Lung (tissue), 12 donors: ENCODE data around the gene CHAF1A. TPM values are rescaled to one million over a fixed set of nuclear protein-coding genes. Genes with fewer than 3 reads are reported as not detected.

Source experiments
- ATAC-seq: fragments of 200-7000 bp; cut with Tn5 transposase; one replicate; pipeline ENCODE4 v1.9.1; 2020; ENCODE audit warnings: moderate number of reproducible peaks; ENCODE audit not compliant: insufficient read depth, low FRiP score
- DNase-seq, 3 donors: peaks; one replicate each; pipeline ENCODE4 v3.0.0-alpha.2; 2013 to 2017
- H3K27ac ChIP-seq, 2 donors: one replicate each; pipeline ENCODE4 v1.5.1; 2013; ENCODE audit warnings: mild to moderate bottlenecking in 2 of 2, moderate library complexity in 2 of 2, control low read depth in 1 of 2, inconsistent platforms in 1 of 2, low read depth in 1 of 2, low read length in 1 of 2
- H3K27me3 ChIP-seq, 3 donors: one replicate each; pipeline ENCODE4 v1.5.1; 2013; ENCODE audit warnings: low read length in 2 of 3; ENCODE audit not compliant: control insufficient read depth in 3 of 3, insufficient read depth in 3 of 3
- H3K36me3 ChIP-seq, 4 donors: one replicate each; pipeline ENCODE4 v1.5.1; 2013; ENCODE audit warnings: low read length in 4 of 4, mild to moderate bottlenecking in 1 of 4, moderate library complexity in 1 of 4; ENCODE audit not compliant: control insufficient read depth in 4 of 4, insufficient read depth in 4 of 4
- H3K4me1 ChIP-seq, 5 donors: one replicate each; pipeline ENCODE4 v1.5.1; 2013; ENCODE audit warnings: low read length in 5 of 5, mild to moderate bottlenecking in 2 of 5, moderate library complexity in 1 of 5; ENCODE audit not compliant: control insufficient read depth in 5 of 5, insufficient read depth in 5 of 5
- H3K4me3 ChIP-seq: one replicate; pipeline ENCODE4 v1.5.1; 2013; ENCODE audit warnings: mild to moderate bottlenecking, control low read depth, moderate library complexity
- H3K9ac ChIP-seq, 2 donors: one replicate each; pipeline ENCODE4 v1.5.1; 2013; ENCODE audit warnings: low read length in 2 of 2, control low read depth in 1 of 2; ENCODE audit not compliant: insufficient read depth in 1 of 2
- H3K9me3 ChIP-seq, 4 donors: one replicate each; pipeline ENCODE4 v1.5.1; 2013; ENCODE audit warnings: low read length in 3 of 4, mild to moderate bottlenecking in 1 of 4, moderate library complexity in 1 of 4; ENCODE audit not compliant: control insufficient read depth in 4 of 4, insufficient read depth in 3 of 4
- WGBS, 2 donors: extraction: QIAGEN DNeasy Blood & Tissue Kit; methylation state at CpG; one replicate each; pipeline ENCODE4 v1.1.7; 2013; 5-methylcytosine and 5-hydroxymethylcytosine counted together
- polyA plus RNA-seq, 2 donors: library from polyadenylated mRNA; stranded (reverse); fragments of 200-250 nt; gene quantifications; one replicate each; pipeline ENCODE4 v1.2.1, GENCODE V29; 2013
- total RNA-seq, 2 donors: library from RNA; depleted of rRNA in 1 of 2; stranded (reverse); fragments of >200 nt in 1 of 2; gene quantifications; one replicate each; pipeline ENCODE4 v1.2.1, GENCODE V29; 2014 to 2021
- TF ChIP-seq, protein P1 (sequence below): IDR thresholded peaks from 2 replicates; pipeline ENCODE4 v1.5.1; 2012; ENCODE audit warnings: mild to moderate bottlenecking; ENCODE audit errors: control extremely low read depth, extremely low read depth
- donor health status: control.
- donor health status: control.
- donor health status: Bipolar disorder and iron deficiency.
- donor health status: healthy.
- donor health status: DM: yes; HTN: yes; CAD: no.

Gene CHAF1A
- total and polyA plus RNA-seq, 4 donors, result 6.8 to 16.7 (median 8.7) TPM

DNA sequence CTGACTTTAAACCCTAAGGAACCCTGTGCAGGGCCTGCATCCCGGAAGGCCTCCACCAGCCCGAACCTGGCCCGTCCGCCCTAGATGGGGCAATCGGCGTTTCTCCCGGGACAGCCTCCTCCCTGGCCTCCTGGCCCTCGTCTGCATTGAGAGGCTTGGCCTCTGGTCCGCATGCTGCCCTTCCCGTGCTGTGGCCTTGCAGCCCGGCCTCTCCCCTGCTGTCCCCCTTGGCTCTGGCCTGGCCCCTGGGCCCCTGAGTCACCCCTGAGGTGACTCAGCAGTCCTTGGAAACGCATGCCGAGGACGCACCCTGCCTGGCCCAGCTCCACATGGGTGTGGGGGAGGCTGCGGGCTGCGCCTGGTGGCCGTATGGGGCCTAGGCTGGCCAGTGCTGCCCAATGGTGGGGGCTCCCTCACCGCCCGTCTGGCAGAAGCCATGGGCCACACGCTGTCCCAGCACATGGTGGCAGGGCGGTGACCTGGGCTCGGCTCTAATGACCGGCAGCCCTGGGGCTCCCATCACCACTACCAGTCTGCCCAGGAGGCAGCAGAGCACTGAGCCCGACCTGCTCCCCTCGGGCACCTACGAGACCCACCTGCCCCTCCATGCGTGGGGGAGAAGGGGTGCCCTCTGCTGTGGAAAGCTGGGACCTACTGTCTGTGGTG, 27.8 kb upstream of the CHAF1A start:
- peaks cover 16 to 74% (median 61%) of the 10 kb centered on the region in 5 donors for H3K4me1 ChIP-seq
- no peaks in the 10 kb centered on the region for H3K9me3 ChIP-seq
- no peak overlapping the region for H3K9ac ChIP-seq
- H3K27ac ChIP-seq, result peak overlapping the region; percentile 91 to 92
- WGBS, 2 donors, result 41 to 44% methylated on average over 27 of the region's 27 CpGs
- peak in 2 of 3 donors; percentile 38 to 50 for DNase-seq
- no peak overlapping the region for H3K4me3 ChIP-seq
- H3K36me3 ChIP-seq, result peaks cover 0 to 7% (median 5%) of the 10 kb centered on the region in 4 donors
- TF ChIP-seq, protein P1, sequence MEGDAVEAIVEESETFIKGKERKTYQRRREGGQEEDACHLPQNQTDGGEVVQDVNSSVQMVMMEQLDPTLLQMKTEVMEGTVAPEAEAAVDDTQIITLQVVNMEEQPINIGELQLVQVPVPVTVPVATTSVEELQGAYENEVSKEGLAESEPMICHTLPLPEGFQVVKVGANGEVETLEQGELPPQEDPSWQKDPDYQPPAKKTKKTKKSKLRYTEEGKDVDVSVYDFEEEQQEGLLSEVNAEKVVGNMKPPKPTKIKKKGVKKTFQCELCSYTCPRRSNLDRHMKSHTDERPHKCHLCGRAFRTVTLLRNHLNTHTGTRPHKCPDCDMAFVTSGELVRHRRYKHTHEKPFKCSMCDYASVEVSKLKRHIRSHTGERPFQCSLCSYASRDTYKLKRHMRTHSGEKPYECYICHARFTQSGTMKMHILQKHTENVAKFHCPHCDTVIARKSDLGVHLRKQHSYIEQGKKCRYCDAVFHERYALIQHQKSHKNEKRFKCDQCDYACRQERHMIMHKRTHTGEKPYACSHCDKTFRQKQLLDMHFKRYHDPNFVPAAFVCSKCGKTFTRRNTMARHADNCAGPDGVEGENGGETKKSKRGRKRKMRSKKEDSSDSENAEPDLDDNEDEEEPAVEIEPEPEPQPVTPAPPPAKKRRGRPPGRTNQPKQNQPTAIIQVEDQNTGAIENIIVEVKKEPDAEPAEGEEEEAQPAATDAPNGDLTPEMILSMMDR, result no peak
- H3K27me3 ChIP-seq, result no peaks in the 10 kb centered on the region
- ATAC-seq, result peak; percentile 64

DNA sequence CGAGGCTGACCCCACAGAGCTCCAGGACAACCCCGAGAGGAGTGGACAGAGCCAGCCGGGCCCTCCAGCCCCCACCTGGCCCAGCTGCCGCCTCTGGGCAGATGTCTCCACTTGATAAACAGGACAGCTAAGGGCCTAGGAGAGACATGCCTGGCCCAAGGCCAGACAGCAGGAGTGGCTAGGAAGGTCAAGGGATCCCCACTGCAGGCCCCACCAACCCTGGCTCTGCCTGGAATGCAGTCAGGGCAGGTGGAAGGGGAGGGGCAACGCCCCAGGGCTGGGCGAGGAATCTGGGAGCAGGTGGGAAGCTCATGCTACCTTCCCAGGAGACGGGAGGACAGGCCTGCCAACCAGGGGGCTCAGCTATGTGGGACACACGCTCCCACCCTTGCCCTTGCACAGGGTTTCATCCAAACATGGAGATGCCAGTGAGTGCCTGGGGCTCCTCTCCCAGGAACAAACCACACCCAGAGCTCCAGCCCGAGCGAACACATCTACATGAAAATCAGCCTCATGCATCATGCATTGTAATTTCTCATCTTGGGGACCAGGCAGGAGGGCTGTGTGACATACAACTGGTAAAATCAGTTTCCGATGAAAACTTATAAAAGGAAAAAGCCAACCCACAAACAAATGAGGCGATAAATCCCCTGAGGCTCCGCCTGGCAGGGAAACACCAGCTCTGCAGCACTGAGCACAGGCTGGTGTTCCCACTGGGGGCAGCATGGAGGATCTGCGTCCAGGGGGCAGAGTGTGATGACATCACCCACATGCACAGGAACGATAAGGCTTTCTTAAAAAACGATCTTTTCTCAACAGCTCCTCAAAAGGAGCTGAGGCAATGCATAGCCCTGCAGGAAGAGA, 27.0 kb upstream of the CHAF1A start:
- DNase-seq (peak; percentile 67 to 81 (median 76)), ATAC-seq (no peak)
- 53 to 55% methylated on average over 16 of the region's 16 CpGs for WGBS, 2 donors
- Histone ChIP-seq H3K9me3 (no peaks in the 10 kb centered on the region), H3K4me3 (no peak overlapping the region), H3K27me3 (no peaks in the 10 kb centered on the region), H3K4me1 (peaks cover 16 to 74% (median 54%) of the 10 kb centered on the region in 5 donors), H3K9ac (peak overlapping the region in 1 of 2 donors; percentile 62), H3K36me3 (peaks cover 0 to 11% (median 5%) of the 10 kb centered on the region in 4 donors), H3K27ac (peak overlapping the region; percentile 52 to 92)
- TF ChIP-seq, protein P1, result no peak

DNA sequence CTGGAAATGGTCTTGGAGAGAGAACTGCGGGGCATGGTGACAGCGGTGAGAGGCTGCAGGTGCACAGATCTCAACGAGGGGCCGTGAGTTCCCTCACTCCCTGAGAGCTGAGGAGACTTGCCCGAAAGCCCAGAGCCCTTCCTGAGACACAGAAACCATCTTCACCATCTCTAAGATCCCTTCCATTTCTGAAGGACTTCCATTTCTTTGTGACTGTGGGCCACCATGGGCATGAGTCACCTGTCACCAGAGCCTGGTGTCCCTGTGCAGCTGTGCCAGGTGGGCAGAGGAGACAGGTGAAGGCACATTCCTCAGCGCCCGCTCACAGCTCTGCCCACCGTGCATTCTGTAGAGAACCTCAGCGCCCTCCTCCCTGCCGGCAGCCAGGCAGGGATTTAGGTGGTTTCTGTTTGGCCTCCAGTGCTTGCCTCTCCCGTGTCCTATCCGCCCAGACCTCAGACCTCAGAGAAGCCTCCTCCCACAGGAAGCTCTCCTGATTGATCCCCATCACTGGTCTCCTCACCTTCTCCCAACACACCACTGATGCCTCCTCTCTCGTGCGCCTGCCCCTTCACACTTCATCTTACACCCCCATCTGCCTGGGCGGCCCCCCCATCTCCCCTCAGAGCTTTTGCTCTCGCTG, 26.3 kb upstream of the CHAF1A start:
- Histone ChIP-seq H3K27me3 (no peaks in the 10 kb centered on the region), H3K36me3 (peaks cover 0 to 8% (median 3%) of the 10 kb centered on the region in 4 donors), H3K4me1 (peaks cover 16 to 74% (median 54%) of the 10 kb centered on the region in 5 donors), H3K27ac (peak overlapping the region in 1 of 2 donors; percentile 92), H3K9ac (peak overlapping the region in 1 of 2 donors; percentile 62), H3K4me3 (no peak overlapping the region), H3K9me3 (no peaks in the 10 kb centered on the region)
- no peak for ATAC-seq
- 65 to 74% methylated on average over 16 of the region's 16 CpGs for whole genome bisulfite sequencing, 2 donors
- no peak for DNase-seq
- TF ChIP-seq, protein P1, result no peak
